H1 (cell line): ENCODE measurements around the gene PVR. TPM values are rescaled to one million over a fixed set of nuclear protein-coding genes. Genes with fewer than 3 reads are reported as not detected.

Source experiments
- CTCF ChIA-PET: fragments of 300-600 bp; sonication (Branson Sonifier 250); formaldehyde crosslinking; loops from one replicate; lab custom pipeline; 2021; ENCODE audit not compliant: partially characterized antibody; lab: Charles Lee
- POLR2A ChIA-PET: fragments of 300-600 bp; sonication (Branson Sonifier 250); formaldehyde crosslinking; loops from one replicate; lab custom pipeline; 2021; ENCODE audit warnings: inconsistent platforms; ENCODE audit not compliant: partially characterized antibody; lab: Charles Lee
- DNase-seq, 2 experiments: peaks; one replicate each; pipeline versions ENCODE4 v3.0.0 to v3.0.0-alpha.2; 2010 to 2022; ENCODE audit warnings: low spot score in 2 of 2, low read depth in 1 of 2, mixed read lengths in 1 of 2
- FAIRE-seq: peaks from 2 replicates; lab custom pipeline; 2011; peaks lifted over from hg19 to GRCh38; lab: Jason Lieb, UNC
- H2AFZ ChIP-seq: 2 replicates; pipeline ENCODE4 v1.8.1; 2012; ENCODE audit warnings: low read length, inconsistent platforms
- H2AK5ac ChIP-seq: 2 replicates; pipeline ENCODE4 v1.6.1; 2013; ENCODE audit warnings: low read depth, low read length
- H2BK120ac ChIP-seq: replicated peaks from 2 replicates; pipeline ENCODE3; 2013; ENCODE audit warnings: low read depth, low read length, inconsistent platforms
- H2BK12ac ChIP-seq: 2 replicates; pipeline ENCODE4 v1.6.1; 2013; ENCODE audit warnings: low read depth, low read length
- H2BK15ac ChIP-seq: 2 replicates; pipeline ENCODE4 v1.6.1; 2013; ENCODE audit warnings: low read length
- H2BK20ac ChIP-seq: 2 replicates; pipeline ENCODE4 v1.6.1; 2013; ENCODE audit warnings: low read length
- H2BK5ac ChIP-seq: 2 replicates; pipeline ENCODE4 v1.6.1; 2013; ENCODE audit warnings: low read depth, low read length
- H3K14ac ChIP-seq: 2 replicates; pipeline ENCODE4 v1.6.1; 2013; ENCODE audit warnings: inconsistent platforms; ENCODE audit not compliant: insufficient read length
- H3K18ac ChIP-seq: 2 replicates; pipeline ENCODE4 v1.6.1; 2013; ENCODE audit warnings: low read length; ENCODE audit errors: extremely low read depth
- H3K23ac ChIP-seq: 2 replicates; pipeline ENCODE4 v1.6.1; 2013; ENCODE audit warnings: inconsistent platforms; ENCODE audit not compliant: insufficient read length
- H3K23me2 ChIP-seq: 2 replicates; pipeline ENCODE4 v1.6.1; 2013; ENCODE audit warnings: low read depth, low read length
- H3K27ac ChIP-seq: 2 replicates; pipeline ENCODE4 v1.6.1; 2011; ENCODE audit warnings: low read depth, low read length, inconsistent platforms
- H3K27me3 ChIP-seq, 4 experiments: replicated peaks in 1 of 4; 1 replicate in 1 of 4; 2 replicates in 3 of 4; pipeline versions ENCODE4 v1.6.1 to v1.8.1; 2011 to 2013; ENCODE audit warnings: low read length in 3 of 4, mild to moderate bottlenecking in 3 of 4, inconsistent platforms in 2 of 4, mixed read lengths in 2 of 4, moderate library complexity in 1 of 4; ENCODE audit not compliant: control insufficient read depth in 3 of 4, insufficient read depth in 3 of 4; ENCODE audit errors: extremely low read depth in 1 of 4
- H3K36me3 ChIP-seq, 4 experiments: 2 replicates each; pipeline versions ENCODE4 v1.6.1 to v1.8.1; 2011 to 2013; ENCODE audit warnings: mild to moderate bottlenecking in 4 of 4, low read length in 3 of 4, moderate library complexity in 2 of 4, control low read depth in 1 of 4, inconsistent platforms in 1 of 4; ENCODE audit not compliant: insufficient read depth in 4 of 4, control insufficient read depth in 2 of 4
- H3K4ac ChIP-seq: replicated peaks from 2 replicates; pipeline ENCODE3; 2013; ENCODE audit warnings: low read length, low read depth, mixed read lengths, inconsistent platforms; ENCODE audit not compliant: insufficient read length
- H3K4me1 ChIP-seq, 4 experiments: replicated peaks in 1 of 4; 1 replicate in 1 of 4; 2 replicates in 3 of 4; pipeline versions ENCODE4 v1.6.1 to v1.8.1; 2011 to 2013; ENCODE audit warnings: low read length in 3 of 4, inconsistent platforms in 2 of 4, mixed read lengths in 1 of 4; ENCODE audit not compliant: insufficient read depth in 4 of 4, control insufficient read depth in 3 of 4
- H3K4me2 ChIP-seq, 2 experiments: 2 replicates each; pipeline versions ENCODE4 v1.6.1 to v1.8.1; 2011 to 2013; ENCODE audit warnings: low read depth in 2 of 2, low read length in 2 of 2, control low read depth in 1 of 2, inconsistent platforms in 1 of 2, mild to moderate bottlenecking in 1 of 2; ENCODE audit not compliant: insufficient read depth in 1 of 2
- H3K4me3 ChIP-seq, 4 experiments: fragments of 200-600, 300-600 bp in 1 of 4; sonication (generic), shearing (Covaris generic), sonication (Bioruptor Twin) in 1 of 4; 2 replicates each; pipeline versions ENCODE4 v1.5.1 to v1.8.1; 2011 to 2016; ENCODE audit warnings: low read length in 4 of 4, low read depth in 3 of 4, control low read depth in 2 of 4, inconsistent platforms in 2 of 4, mild to moderate bottlenecking in 2 of 4, mixed read lengths in 1 of 4, moderate library complexity in 1 of 4; ENCODE audit not compliant: insufficient read depth in 2 of 4; ENCODE audit errors: extremely low read depth in 1 of 4
- H3K56ac ChIP-seq: replicated peaks from 2 replicates; pipeline ENCODE3; 2013; ENCODE audit warnings: low read depth, mild to moderate bottlenecking, mixed read lengths, low read length, inconsistent platforms; ENCODE audit not compliant: insufficient read length
- H3K79me1 ChIP-seq: 2 replicates; pipeline ENCODE4 v1.6.1; 2013; ENCODE audit warnings: low read depth, low read length, control low read depth
- H3K79me2 ChIP-seq, 2 experiments: 2 replicates each; pipeline versions ENCODE4 v1.6.1 to v1.8.1; 2012 to 2013; ENCODE audit warnings: low read length in 2 of 2, mild to moderate bottlenecking in 2 of 2, inconsistent platforms in 1 of 2; ENCODE audit not compliant: insufficient read depth in 2 of 2, control insufficient read depth in 1 of 2
- H3K9ac ChIP-seq, 4 experiments: replicated peaks in 1 of 4; 1 replicate in 1 of 4; 2 replicates in 3 of 4; pipeline versions ENCODE4 v1.6.1 to v1.8.1; 2011 to 2013; ENCODE audit warnings: low read depth in 3 of 4, low read length in 3 of 4, control low read depth in 2 of 4, mild to moderate bottlenecking in 2 of 4, moderate library complexity in 2 of 4, inconsistent platforms in 1 of 4; ENCODE audit errors: extremely low read depth in 1 of 4
- H3K9me3 ChIP-seq, 2 experiments: 2 replicates each; pipeline versions ENCODE4 v1.6.1 to v1.8.1; 2012 to 2013; ENCODE audit warnings: mild to moderate bottlenecking in 2 of 2, moderate library complexity in 2 of 2, control low read depth in 1 of 2, inconsistent platforms in 1 of 2, low read depth in 1 of 2, low read length in 1 of 2, mixed read lengths in 1 of 2; ENCODE audit not compliant: insufficient read depth in 2 of 2
- H4K20me1 ChIP-seq, 2 experiments: replicated peaks in 1 of 2; 2 replicates each; pipeline versions ENCODE3 to v1.8.1; 2011 to 2013; ENCODE audit warnings: inconsistent platforms in 2 of 2, low read length in 2 of 2, mild to moderate bottlenecking in 1 of 2; ENCODE audit not compliant: insufficient read depth in 2 of 2, control insufficient read depth in 1 of 2
- H4K5ac ChIP-seq: 2 replicates; pipeline ENCODE4 v1.6.1; 2013; ENCODE audit warnings: low read length, low read depth, mixed read lengths, inconsistent platforms; ENCODE audit not compliant: insufficient read length
- H4K8ac ChIP-seq: 2 replicates; pipeline ENCODE4 v1.8.0; 2013; ENCODE audit warnings: mild to moderate bottlenecking, moderate library complexity, low read length, inconsistent platforms; ENCODE audit not compliant: insufficient read depth; ENCODE audit errors: extremely low read depth
- H4K91ac ChIP-seq: replicated peaks from 2 replicates; pipeline ENCODE3; 2013; ENCODE audit warnings: low read length, mixed read lengths, inconsistent platforms; ENCODE audit not compliant: insufficient read length
- ASH2L ChIP-seq: fragments of 200-600, 300-600 bp; sonication (generic); IDR thresholded peaks from one replicate; pipeline ENCODE4 v1.7.1; 2017; ENCODE audit warnings: low read length
- BRCA1 ChIP-seq: IDR thresholded peaks from 2 replicates; pipeline ENCODE4 v1.6.1; 2012; ENCODE audit warnings: low read depth, low read length, improper control_type of control experiment
- CBX5 ChIP-seq: fragments of 300-800, 300-1000 bp; sonication (generic); IDR thresholded peaks from 2 replicates; pipeline ENCODE4 v1.7.1; 2016; ENCODE audit warnings: antibody characterized with exemption, low read length, low read depth
- POLR2A ChIP-seq, 2 experiments: IDR thresholded peaks; 1 replicate in 1 of 2; 2 replicates in 1 of 2; pipeline ENCODE4 v1.6.1; 2011; ENCODE audit warnings: low read depth in 2 of 2, low read length in 2 of 2, mild to moderate bottlenecking in 2 of 2; ENCODE audit errors: control extremely low read depth in 1 of 2
- TCF12 ChIP-seq: IDR thresholded peaks from 2 replicates; pipeline ENCODE4 v1.6.1; 2011; ENCODE audit warnings: low read depth, mild to moderate bottlenecking, low read length
- TEAD4 ChIP-seq: IDR thresholded peaks from 2 replicates; pipeline ENCODE4 v1.6.1; 2012; ENCODE audit warnings: low read depth, low read length, inconsistent platforms, mixed read lengths
- WGBS, 2 experiments: shearing (Covaris generic) in 1 of 2; methylation state at CpG; one replicate each; pipeline versions ENCODE4 v1.1.6 to v1.1.7; 2013 to 2015; ENCODE audit warnings: low lambda C conversion rate in 2 of 2, mixed read lengths in 2 of 2, inconsistent platforms in 1 of 2, low coverage in 1 of 2, missing lambda C conversion rate in 1 of 2; ENCODE audit not compliant: insufficient replicate concordance in 2 of 2, insufficient coverage in 1 of 2, insufficient read length in 1 of 2; ENCODE audit errors: extremely low coverage in 1 of 2, missing lambda C conversion rate in 1 of 2; 5-methylcytosine and 5-hydroxymethylcytosine counted together
- polyA plus RNA-seq, 7 experiments: library from polyadenylated mRNA; depleted of rRNA in 3 of 7; stranded (reverse) in 5 of 7; unstranded in 2 of 7; fragments of >200 nt in 5 of 7; fragments of 200-250 nt in 2 of 7; gene quantifications; 1 replicate in 5 of 7; 2 replicates in 1 of 7; 4 replicates in 1 of 7; pipeline versions ENCODE4 v1.2.1 to v1.2.3, GENCODE V29; 2011 to 2013; ENCODE audit warnings: missing spikeins in 2 of 7, mixed read lengths in 2 of 7
- total RNA-seq: library from RNA; stranded (reverse); fragmentation: NEBNext Ultra II Directional; extraction: Animal tissue kit (Norgen Biotek cat#: 25700); gene quantifications from 2 replicates; pipeline ENCODE4 v1.2.1, GENCODE V29; 2021

The PVR gene
- total and polyA plus RNA-seq, 2 of the 8 experiments (the other 6 are each of a cell fraction or from before 2014, with no cell fraction given): 13.3 to 14.8 TPM

DNA sequence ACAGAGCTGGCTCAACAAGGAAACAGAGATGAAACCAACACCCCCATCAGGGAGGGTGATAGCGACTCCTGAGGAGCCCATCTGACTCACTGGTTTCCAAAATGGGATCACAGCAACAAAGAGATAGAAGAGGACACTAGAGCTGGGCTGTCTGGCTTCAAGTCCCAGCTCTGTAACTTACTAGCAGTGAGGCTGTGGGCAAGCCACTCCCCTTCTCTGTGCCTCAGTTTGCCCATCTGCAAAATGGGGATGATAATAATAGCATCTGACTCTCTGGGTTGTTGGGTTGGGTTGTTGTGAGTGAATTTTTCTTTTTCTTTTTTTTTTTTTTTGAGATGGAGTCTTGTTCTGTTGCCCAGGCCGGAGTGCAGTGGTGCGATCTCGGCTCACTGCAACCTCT is 16.1 kb upstream of the PVR start:
- H3K27ac ChIP-seq: no peak overlapping the region
- H3K14ac ChIP-seq: no peak overlapping the region
- no peak overlapping the region for H3K4me3 ChIP-seq
- ChIA-PET CTCF (interaction anchor here (1.1 to 5.4 kb wide), 4 partner anchors 16 to 96 kb away, joined by 3 to 29 read pairs (median 12); no protein-coding TSS in a partner anchor), POLR2A (no interaction called here)
- no peaks in the 10 kb centered on the region for H3K9me3 ChIP-seq
- H2BK15ac ChIP-seq: no peak overlapping the region
- H3K4me1 ChIP-seq: no peaks in the 10 kb centered on the region
- no peaks in the 10 kb centered on the region for H3K79me2 ChIP-seq
- H2AK5ac ChIP-seq: no peak overlapping the region
- no peak overlapping the region for H3K18ac ChIP-seq
- no peak overlapping the region for H2BK120ac ChIP-seq
- H3K36me3 ChIP-seq: no peaks in the 10 kb centered on the region
- H3K4ac ChIP-seq: no peak overlapping the region
- no peak overlapping the region for H4K8ac ChIP-seq
- no peak overlapping the region for H2BK20ac ChIP-seq
- no peak for DNase-seq
- no peak overlapping the region for H3K9ac ChIP-seq
- H3K27me3 ChIP-seq: no peaks in the 10 kb centered on the region; a peak in 1 of 7 replicates
- no peak overlapping the region for H4K91ac ChIP-seq
- no peak for FAIRE-seq
- H3K23me2 ChIP-seq: no peaks in the 10 kb centered on the region
- no peaks in the 10 kb centered on the region for H4K20me1 ChIP-seq
- H4K5ac ChIP-seq: no peak overlapping the region
- no peak overlapping the region for H3K56ac ChIP-seq
- no peak overlapping the region for H2AFZ ChIP-seq
- no peaks in the 10 kb centered on the region for H3K79me1 ChIP-seq
- H2BK5ac ChIP-seq: no peak overlapping the region
- H3K4me2 ChIP-seq: no peak overlapping the region
- no peak overlapping the region for H3K23ac ChIP-seq
- 100% methylated on average over 3 of the region's 4 CpGs; no CpG with 5 or more reads in 1 of the 2 experiments for whole genome bisulfite sequencing, 2 experiments
- H2BK12ac ChIP-seq: no peak overlapping the region
- TF ChIP-seq BRCA1 (no peak), POLR2A (IDR thresholded peaks at IDR 0.05; ENCODE audit: control extremely low read depth in 1 of 2, low read depth in 2 of 2, low read length in 2 of 2) (no peak), CBX5 (no peak), ASH2L (no peak), TCF12 (no peak), TEAD4 (no peak)
